Neural cell (in vitro differentiated cells): ENCODE data around the gene CGB3. TPM values are rescaled to one million over a fixed set of nuclear protein-coding genes. Genes with fewer than 3 reads are reported as not detected.

Experiments
- H2AFZ ChIP-seq: fragments of 200-600, 300-800 bp; sonication (generic), shearing (Covaris generic); 2 replicates; pipeline ENCODE4 v1.6.0; 2014; ENCODE audit warnings: low read depth, mild to moderate bottlenecking, antibody characterized with exemption, low read length, moderate library complexity
- H3F3A ChIP-seq: fragments of 200-600 bp; shearing (Covaris generic); 2 replicates; pipeline ENCODE4 v1.6.1; 2016; ENCODE audit warnings: mild to moderate bottlenecking, moderate library complexity, mixed read lengths, antibody characterized with exemption, low read length; ENCODE audit not compliant: insufficient read depth, poor library complexity, severe bottlenecking
- H3K27ac ChIP-seq: fragments of 200-600, 300-800 bp; sonication (generic), shearing (Covaris generic); 2 replicates; pipeline ENCODE4 v1.5.1; 2014; ENCODE audit warnings: mild to moderate bottlenecking, low read length, moderate library complexity
- H3K27me3 ChIP-seq: fragments of 300-800, 200-600 bp; sonication (generic), shearing (Covaris generic); 2 replicates; pipeline ENCODE4 v1.6.0; 2014; ENCODE audit warnings: mild to moderate bottlenecking, low read depth, low read length, moderate library complexity; ENCODE audit not compliant: insufficient read depth
- H3K36me3 ChIP-seq: fragments of 300-800, 200-600 bp; sonication (generic), shearing (Covaris generic); 2 replicates; pipeline ENCODE4 v1.5.1; 2014; ENCODE audit warnings: mild to moderate bottlenecking, antibody characterized with exemption, low read length, moderate library complexity; ENCODE audit not compliant: insufficient read depth
- H3K4me2 ChIP-seq: fragments of 300-800, 200-600 bp; sonication (generic), shearing (Covaris generic); 2 replicates; pipeline ENCODE4 v1.6.0; 2014; ENCODE audit warnings: mild to moderate bottlenecking, low read length
- H3K4me3 ChIP-seq: fragments of 300-800, 200-600 bp; sonication (generic), shearing (Covaris generic); 2 replicates; pipeline ENCODE4 v1.5.1; 2014; ENCODE audit warnings: mild to moderate bottlenecking, low read length, moderate library complexity
- H3K79me2 ChIP-seq: fragments of 200-600 bp; shearing (Covaris generic); replicated peaks from 2 replicates; pipeline ENCODE4 v1.6.0; 2014; ENCODE audit warnings: mild to moderate bottlenecking, low read length, moderate library complexity; ENCODE audit not compliant: insufficient read depth
- H3K9ac ChIP-seq: fragments of 300-800, 200-600 bp; sonication (generic), shearing (Covaris generic); 2 replicates; pipeline ENCODE4 v1.6.1; 2016; ENCODE audit warnings: mild to moderate bottlenecking, low read length, mixed read lengths
- H3K9me2 ChIP-seq: fragments of 200-600 bp; shearing (Covaris generic); 2 replicates; pipeline ENCODE4 v1.6.1; 2016; ENCODE audit warnings: mild to moderate bottlenecking, low read length, mixed read lengths; ENCODE audit not compliant: insufficient read depth
- H3K9me3 ChIP-seq: fragments of 200-600, 300-800 bp; sonication (generic), shearing (Covaris generic); 2 replicates; pipeline ENCODE4 v1.6.1; 2016; ENCODE audit warnings: mild to moderate bottlenecking, mixed run types, low read length, moderate library complexity, mixed read lengths
- H4K20me1 ChIP-seq: fragments of 200-600 bp; shearing (Covaris generic); 2 replicates; pipeline ENCODE4 v1.6.1; 2016; ENCODE audit warnings: mild to moderate bottlenecking, mixed run types; ENCODE audit not compliant: insufficient read depth
- CTCF ChIP-seq: fragments of 450-650 bp; IDR thresholded peaks from 2 replicates; pipeline ENCODE4 v1.5.1; 2014; ENCODE audit warnings: antibody characterized with exemption, mild to moderate bottlenecking, moderate library complexity; ENCODE audit not compliant: poor library complexity, severe bottlenecking
- EP300 ChIP-seq: fragments of 450-650 bp; conservative IDR thresholded peaks from 2 replicates; pipeline ENCODE4 v1.6.1; 2014; ENCODE audit warnings: antibody characterized with exemption, mild to moderate bottlenecking, moderate library complexity; ENCODE audit not compliant: poor library complexity, severe bottlenecking
- EZH2 ChIP-seq: fragments of 200-600, 300-800 bp; shearing (Covaris generic), sonication (generic); IDR thresholded peaks from 2 replicates; pipeline ENCODE4 v1.6.1; 2014; ENCODE audit warnings: antibody characterized with exemption, low read length, borderline replicate concordance, mild to moderate bottlenecking; ENCODE audit not compliant: insufficient read depth, poor library complexity, severe bottlenecking
- MXI1 ChIP-seq: fragments of 450-650 bp; conservative IDR thresholded peaks from 2 replicates; pipeline ENCODE4 v1.6.1; 2014; ENCODE audit warnings: antibody characterized with exemption, mild to moderate bottlenecking; ENCODE audit not compliant: poor library complexity, severe bottlenecking
- POLR2AphosphoS5 ChIP-seq: IDR thresholded peaks from 2 replicates; pipeline ENCODE4 v1.6.1; 2012
- RAD21 ChIP-seq: fragments of 450-650 bp; conservative IDR thresholded peaks from 2 replicates; pipeline ENCODE4 v1.6.1; 2014; ENCODE audit warnings: antibody characterized with exemption, mild to moderate bottlenecking, moderate library complexity
- REST ChIP-seq: IDR thresholded peaks from 2 replicates; pipeline ENCODE4 v1.6.1; 2012; ENCODE audit warnings: borderline replicate concordance
- SMC3 ChIP-seq: fragments of 450-650 bp; conservative IDR thresholded peaks from 2 replicates; pipeline ENCODE4 v1.6.1; 2014; ENCODE audit warnings: antibody characterized with exemption, mild to moderate bottlenecking, moderate library complexity; ENCODE audit not compliant: poor library complexity
- TAF1 ChIP-seq: IDR thresholded peaks from 2 replicates; pipeline ENCODE4 v1.6.1; 2012; ENCODE audit warnings: low read depth
- polyA plus RNA-seq: library from polyadenylated mRNA; depleted of rRNA; stranded (reverse); fragments of >200 nt; gene quantifications from 2 replicates; pipeline ENCODE4 v1.2.3, GENCODE V29; 2014

CGB3 gene
- polyA plus RNA-seq, 1 donor from 2014 or later = not detected

GRCh38 chr19:48985711-48986110, 38.4 kb downstream of the CGB3 start:
- no peaks in the 10 kb centered on the region for H3K9me2 ChIP-seq
- H3K79me2 ChIP-seq = no peaks in the 10 kb centered on the region
- H3K27me3 ChIP-seq = no peaks in the 10 kb centered on the region
- no peak overlapping the region for H3K27ac ChIP-seq
- H3F3A ChIP-seq = no peaks in the 10 kb centered on the region
- H3K36me3 ChIP-seq = no peaks in the 10 kb centered on the region
- H2AFZ ChIP-seq = no peak overlapping the region
- no peaks in the 10 kb centered on the region for H3K9me3 ChIP-seq
- no peak overlapping the region for H3K4me2 ChIP-seq
- H3K4me3 ChIP-seq = no peak overlapping the region
- H4K20me1 ChIP-seq = no peaks in the 10 kb centered on the region
- TF ChIP-seq EZH2 (no peak), REST (no peak), TAF1 (no peak), MXI1 (no peak), EP300 (no peak), POLR2AphosphoS5 (no peak), CTCF (no peak), SMC3 (no peak), RAD21 (no peak)
- no peak overlapping the region for H3K9ac ChIP-seq

GRCh38 chr19:48982280-48982679, 41.9 kb downstream of the CGB3 start:
- H3K36me3 ChIP-seq = no peaks in the 10 kb centered on the region

More at GRCh38 chr19:48982280-48982679, 41.9 kb downstream of the CGB3 start:
- no peak overlapping the region for H2AFZ ChIP-seq
- TF ChIP-seq RAD21 = no peak
- TF ChIP-seq SMC3 = no peak
- no peak for TF ChIP-seq EP300
- no peak for TF ChIP-seq EZH2
- no peak for TF ChIP-seq TAF1
- no peak for TF ChIP-seq CTCF
- no peak for TF ChIP-seq POLR2AphosphoS5
- TF ChIP-seq MXI1 = no peak
- TF ChIP-seq REST = no peak
- H3K9me3 ChIP-seq = no peaks in the 10 kb centered on the region
- no peak overlapping the region for H3K4me3 ChIP-seq
- no peaks in the 10 kb centered on the region for H4K20me1 ChIP-seq
- no peak overlapping the region for H3K9ac ChIP-seq
- H3K79me2 ChIP-seq = no peaks in the 10 kb centered on the region
- no peaks in the 10 kb centered on the region for H3K27me3 ChIP-seq
- H3K27ac ChIP-seq = no peak overlapping the region
- H3F3A ChIP-seq = no peaks in the 10 kb centered on the region
- no peak overlapping the region for H3K4me2 ChIP-seq
- no peaks in the 10 kb centered on the region for H3K9me2 ChIP-seq
